Fibroblast of lung (primary cell): Measurements from ENCODE around the gene HERC2. TPM values are rescaled to one million over a fixed set of nuclear protein-coding genes. Genes with fewer than 3 reads are reported as not detected.
A peak's percentile ranks its signal among the peaks of the same experiment; 100 is the strongest.

Source experiments
- DNase-seq, 2 donors: peaks; one replicate each; pipeline versions ENCODE4 v3.0.0 to v3.0.0-alpha.2; 2010; ENCODE audit warnings: low read depth in 2 of 2
- H2AFZ ChIP-seq: 2 replicates; pipeline ENCODE4 v1.5.1; 2012; ENCODE audit warnings: low read length, control low read depth, inconsistent platforms
- H3K27ac ChIP-seq: 2 replicates; pipeline ENCODE4 v1.5.1; 2011; ENCODE audit warnings: low read length, control low read depth; ENCODE audit not compliant: insufficient read depth
- H3K27me3 ChIP-seq: 2 replicates; pipeline ENCODE4 v1.5.1; 2011; ENCODE audit warnings: mild to moderate bottlenecking, low read length; ENCODE audit not compliant: control insufficient read depth, insufficient read depth
- H3K36me3 ChIP-seq: 2 replicates; pipeline ENCODE4 v1.5.1; 2011; ENCODE audit warnings: low read length; ENCODE audit not compliant: control insufficient read depth, insufficient read depth
- H3K4me1 ChIP-seq: 2 replicates; pipeline ENCODE4 v1.5.1; 2011; ENCODE audit warnings: low read length; ENCODE audit not compliant: control insufficient read depth, insufficient read depth; ENCODE audit errors: extremely low read depth
- H3K4me2 ChIP-seq: 2 replicates; pipeline ENCODE4 v1.5.1; 2011; ENCODE audit warnings: low read length, control low read depth; ENCODE audit not compliant: insufficient read depth; ENCODE audit errors: extremely low read depth
- H3K4me3 ChIP-seq, 4 experiments: fragments of 200-600 bp in 1 of 4; sonication (generic) in 1 of 4; replicated peaks in 1 of 4; 2 replicates each; pipeline ENCODE4 v1.5.1; 2011 to 2016; ENCODE audit warnings: low read length in 4 of 4, low read depth in 3 of 4, mild to moderate bottlenecking in 3 of 4, control low read depth in 2 of 4, inconsistent platforms in 1 of 4, mixed read lengths in 1 of 4; ENCODE audit not compliant: insufficient read depth in 1 of 4; ENCODE audit errors: control extremely low read depth in 1 of 4
- H3K79me2 ChIP-seq: 2 replicates; pipeline ENCODE4 v1.5.1; 2012; ENCODE audit warnings: mild to moderate bottlenecking, low read length, inconsistent platforms; ENCODE audit not compliant: control insufficient read depth, insufficient read depth
- H3K9ac ChIP-seq: 2 replicates; pipeline ENCODE4 v1.5.1; 2011; ENCODE audit warnings: mild to moderate bottlenecking, low read length, control low read depth; ENCODE audit not compliant: insufficient read depth
- H3K9me3 ChIP-seq: 2 replicates; pipeline ENCODE4 v1.5.1; 2012; ENCODE audit warnings: low read depth, low read length; ENCODE audit not compliant: control insufficient read depth, insufficient read depth
- H4K20me1 ChIP-seq: 2 replicates; pipeline ENCODE4 v1.5.1; 2011; ENCODE audit warnings: low read length; ENCODE audit not compliant: control insufficient read depth, insufficient read depth; ENCODE audit errors: extremely low read depth
- EZH2 ChIP-seq: IDR thresholded peaks from 2 replicates; pipeline ENCODE4 v1.5.1; 2012; ENCODE audit warnings: low read length, control low read depth, mild to moderate bottlenecking; ENCODE audit errors: missing control alignments
- polyA plus RNA-seq, 2 donors: library from polyadenylated mRNA; depleted of rRNA in 1 of 2; stranded (reverse) in 1 of 2; unstranded in 1 of 2; fragments of >200 nt; gene quantifications; 2 replicates each; pipeline ENCODE4 v1.2.1, GENCODE V29; 2011 to 2012; ENCODE audit warnings: missing spikeins in 1 of 2
- total RNA-seq: library from RNA; depleted of rRNA; stranded (reverse); fragments of >200 nt; gene quantifications from 2 replicates; pipeline ENCODE4 v1.2.1, GENCODE V29; 2014
- TF ChIP-seq, protein P1 (sequence below), 2 donors: IDR thresholded peaks in 1 of 2; conservative IDR thresholded peaks in 1 of 2; 1 replicate in 1 of 2; 2 replicates in 1 of 2; pipeline ENCODE4 v1.5.1; 2011 to 2012; ENCODE audit warnings: low read length in 2 of 2, control low read depth in 1 of 2, inconsistent platforms in 1 of 2, low read depth in 1 of 2, mild to moderate bottlenecking in 1 of 2

Gene HERC2
- total and polyA plus RNA-seq, 2 donors (not counting 1 experiment from before 2014, with no cell fraction given) = 12.4 to 55.8 TPM

DNA sequence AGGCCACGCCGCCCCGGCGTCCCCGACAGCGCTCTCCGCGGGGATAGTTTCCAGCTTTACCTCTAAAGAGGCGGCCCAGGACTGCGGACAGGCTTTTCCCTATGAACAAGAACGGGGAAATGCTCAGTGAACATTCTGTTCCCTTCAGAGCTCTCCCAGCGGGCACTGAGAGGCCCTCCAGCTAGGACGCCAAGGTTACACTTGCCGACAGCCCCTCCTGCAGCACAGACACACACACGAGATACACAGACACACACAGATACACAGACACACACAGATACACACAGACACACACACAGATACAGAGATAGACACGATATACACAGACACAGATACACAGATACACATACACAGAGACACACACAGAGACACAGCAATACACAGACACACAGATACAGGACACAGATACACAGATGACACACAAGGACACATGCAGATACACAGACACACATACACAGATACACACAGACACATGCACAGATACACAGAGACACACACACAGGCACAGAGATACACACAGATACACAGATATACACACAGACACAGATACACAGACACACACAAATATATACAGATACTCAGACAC lies 222.3 kb downstream of the HERC2 start:
- H3K4me3 ChIP-seq = peak overlapping the region in 1 of 4 experiments; percentile 18
- H3K27ac ChIP-seq = no peak overlapping the region
- no peaks in the 10 kb centered on the region for H3K9me3 ChIP-seq
- H3K4me1 ChIP-seq = peaks cover 6% of the 10 kb centered on the region
- H3K36me3 ChIP-seq = no peaks in the 10 kb centered on the region
- no peaks in the 10 kb centered on the region for H3K79me2 ChIP-seq
- H2AFZ ChIP-seq = peak overlapping the region; percentile 7
- TF ChIP-seq, protein P1, sequence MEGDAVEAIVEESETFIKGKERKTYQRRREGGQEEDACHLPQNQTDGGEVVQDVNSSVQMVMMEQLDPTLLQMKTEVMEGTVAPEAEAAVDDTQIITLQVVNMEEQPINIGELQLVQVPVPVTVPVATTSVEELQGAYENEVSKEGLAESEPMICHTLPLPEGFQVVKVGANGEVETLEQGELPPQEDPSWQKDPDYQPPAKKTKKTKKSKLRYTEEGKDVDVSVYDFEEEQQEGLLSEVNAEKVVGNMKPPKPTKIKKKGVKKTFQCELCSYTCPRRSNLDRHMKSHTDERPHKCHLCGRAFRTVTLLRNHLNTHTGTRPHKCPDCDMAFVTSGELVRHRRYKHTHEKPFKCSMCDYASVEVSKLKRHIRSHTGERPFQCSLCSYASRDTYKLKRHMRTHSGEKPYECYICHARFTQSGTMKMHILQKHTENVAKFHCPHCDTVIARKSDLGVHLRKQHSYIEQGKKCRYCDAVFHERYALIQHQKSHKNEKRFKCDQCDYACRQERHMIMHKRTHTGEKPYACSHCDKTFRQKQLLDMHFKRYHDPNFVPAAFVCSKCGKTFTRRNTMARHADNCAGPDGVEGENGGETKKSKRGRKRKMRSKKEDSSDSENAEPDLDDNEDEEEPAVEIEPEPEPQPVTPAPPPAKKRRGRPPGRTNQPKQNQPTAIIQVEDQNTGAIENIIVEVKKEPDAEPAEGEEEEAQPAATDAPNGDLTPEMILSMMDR (conservative IDR thresholded peaks at IDR 0.05 in 1 of 2, IDR thresholded peaks at IDR 0.05 in 1 of 2; ENCODE audit: low read depth in 1 of 2, low read length in 2 of 2) = no peak
- peak; percentile 73 for TF ChIP-seq EZH2
- H3K4me2 ChIP-seq = peak overlapping the region; percentile 35
- H4K20me1 ChIP-seq = no peaks in the 10 kb centered on the region
- no peak for DNase-seq
- H3K9ac ChIP-seq = no peak overlapping the region
- peaks cover 32% of the 10 kb centered on the region for H3K27me3 ChIP-seq

DNA sequence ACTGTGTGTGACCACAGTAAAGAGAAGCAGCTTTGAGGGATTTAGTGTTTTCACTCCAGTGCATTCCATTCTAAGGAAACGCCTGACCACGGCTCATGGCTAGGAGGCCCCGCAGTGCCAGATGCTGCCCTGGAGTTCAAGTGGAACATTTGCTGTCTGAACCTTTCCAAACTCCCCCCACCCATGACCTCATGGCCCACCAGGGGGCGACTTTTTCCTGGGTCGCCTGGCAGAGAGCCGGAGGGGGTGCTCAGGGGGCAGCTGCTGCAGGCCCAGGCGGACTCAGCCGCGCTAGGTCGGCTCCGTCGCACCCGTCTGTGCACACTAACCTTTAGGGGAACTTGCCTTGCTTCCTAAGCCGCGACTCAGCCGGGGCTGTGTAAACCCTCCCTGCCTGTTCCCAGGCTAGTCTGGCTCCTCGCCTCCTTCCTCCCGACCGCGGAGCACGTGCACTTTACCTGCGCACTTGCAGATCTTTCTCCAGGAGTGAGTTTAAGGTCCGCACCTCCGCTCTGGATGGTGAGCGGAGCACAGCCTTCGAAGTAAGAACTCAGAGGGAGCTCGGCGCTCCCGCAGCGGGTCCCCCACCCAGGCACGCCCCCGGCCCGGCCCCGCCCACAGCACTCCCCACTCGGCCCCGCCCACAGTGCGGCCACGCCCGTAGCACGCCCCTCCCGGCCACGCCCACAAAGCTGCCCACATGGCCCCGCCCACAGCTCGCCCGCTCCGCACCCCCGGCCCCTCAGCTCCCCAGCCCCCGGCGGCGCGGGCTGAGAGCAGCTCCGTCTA lies 223.0 kb downstream of the HERC2 start, which contains the start of gene OCA2:
Gene OCA2, minus strand, starts transcription at position 550 of the 789 bp plus-strand sequence. CDS start 17,441 bp downstream, outside the sequence.
- no peaks in the 10 kb centered on the region for H3K9me3 ChIP-seq
- H3K27ac ChIP-seq = no peak within 1 kb of the TSS
- peak within 1 kb of the TSS; percentile 35 for H3K4me2 ChIP-seq
- peak; percentile 68 for TF ChIP-seq EZH2
- TF ChIP-seq, protein P1 (conservative IDR thresholded peaks at IDR 0.05 in 1 of 2, IDR thresholded peaks at IDR 0.05 in 1 of 2; ENCODE audit: low read depth in 1 of 2, low read length in 2 of 2) = peak; percentile 9 to 20
- H3K4me1 ChIP-seq = peaks cover 6% of the 10 kb centered on the region
- peaks cover 34% of the 10 kb centered on the region for H3K27me3 ChIP-seq
- no peaks in the 10 kb centered on the region for H3K79me2 ChIP-seq
- peak within 1 kb of the TSS; percentile 7 for H2AFZ ChIP-seq
- peak within 1 kb of the TSS in 1 of 4 experiments; percentile 18 for H3K4me3 ChIP-seq
- H3K36me3 ChIP-seq = no peaks in the 10 kb centered on the region
- H4K20me1 ChIP-seq = no peaks in the 10 kb centered on the region
- no peak within 1 kb of the TSS for H3K9ac ChIP-seq
- peak; percentile 40 to 50 for DNase-seq

DNA sequence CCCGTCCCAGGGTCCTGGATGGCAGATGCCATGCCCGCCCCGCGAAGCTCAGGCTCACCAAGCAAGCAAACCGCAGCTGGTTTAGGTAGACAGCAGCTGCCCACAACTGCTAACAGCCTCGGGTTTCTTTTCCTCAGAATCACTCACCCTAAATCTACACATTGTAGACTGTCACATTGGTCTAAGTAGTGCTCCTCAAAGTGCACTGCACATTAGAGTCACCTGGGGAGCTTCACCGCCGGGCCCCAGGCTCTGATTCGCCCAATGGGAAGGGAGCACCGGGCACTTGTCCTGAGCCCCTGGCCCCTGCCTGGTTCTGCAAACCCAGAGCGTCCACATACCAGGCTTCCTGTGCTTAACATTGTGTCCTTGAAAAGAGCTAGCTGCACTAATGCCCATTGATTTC lies 223.6 kb downstream of the HERC2 start:
- H3K4me2 ChIP-seq = no peak overlapping the region
- no peak overlapping the region for H2AFZ ChIP-seq
- peaks cover 34% of the 10 kb centered on the region for H3K27me3 ChIP-seq
- no peak overlapping the region for H3K9ac ChIP-seq
- DNase-seq = no peak
- no peaks in the 10 kb centered on the region for H3K9me3 ChIP-seq
- no peak overlapping the region for H3K27ac ChIP-seq
- no peaks in the 10 kb centered on the region for H4K20me1 ChIP-seq
- no peak overlapping the region for H3K4me3 ChIP-seq
- H3K4me1 ChIP-seq = peaks cover 6% of the 10 kb centered on the region
- TF ChIP-seq EZH2 = peak; percentile 11
- TF ChIP-seq, protein P1 (conservative IDR thresholded peaks at IDR 0.05 in 1 of 2, IDR thresholded peaks at IDR 0.05 in 1 of 2; ENCODE audit: low read depth in 1 of 2, low read length in 2 of 2) = no peak
- H3K79me2 ChIP-seq = no peaks in the 10 kb centered on the region
- no peaks in the 10 kb centered on the region for H3K36me3 ChIP-seq
